ENCODE results near the gene COL15A1. TPM values are rescaled to one million over a fixed set of nuclear protein-coding genes. Genes with fewer than 3 reads are reported as not detected.

Gene COL15A1
- total RNA-seq, 1 donor from 2014 or later = 0.07 TPM

- Mint-ChIP-seq H3K27ac (no peak overlapping the region), H3K4me1 (peaks cover 24% of the 10 kb centered on the region), H3K36me3 (ENCODE audit: low read depth) (no peaks in the 10 kb centered on the region), H3K27me3 (no peaks in the 10 kb centered on the region), H3K9me3 (peaks cover 10% of the 10 kb centered on the region), H3K4me3 (no peak overlapping the region)
- intact Hi-C loops (cut with micrococcal nuclease) = no loop called here
- no peak for TF ChIP-seq CTCF (IDR thresholded peaks at IDR 0.05)
- ChIA-PET CTCF (no interaction called here), POLR2A (interaction anchor here (1.0 to 1.6 kb wide), 2 partner anchors 17 to 64 kb away, joined by 3 to 4 read pairs; partner anchors contain the start of gene TGFBR1)
- DNase-seq (no peak), ATAC-seq (ENCODE audit: low read depth) (no peak)
Observed at GRCh38 chr9:99040251-99040900, 96.7 kb downstream of the COL15A1 start.

GRCh38 chr9:99040911-99041582 lies 97.3 kb downstream of the COL15A1 start:
- H3K27ac Mint-ChIP-seq = no peak overlapping the region

GRCh38 chr9:99041618-99042017 lies 97.9 kb downstream of the COL15A1 start:
- no peak for TF ChIP-seq CTCF (IDR thresholded peaks at IDR 0.05)
- intact Hi-C loops (cut with micrococcal nuclease) = no loop called here
- H3K27ac Mint-ChIP-seq = no peak overlapping the region
- peaks cover 19% of the 10 kb centered on the region for H3K4me1 Mint-ChIP-seq
- no peaks in the 10 kb centered on the region for H3K27me3 Mint-ChIP-seq
- no peaks in the 10 kb centered on the region for H3K36me3 Mint-ChIP-seq (ENCODE audit: low read depth)
- ChIA-PET POLR2A (interaction anchor here (1.0 kb wide), 1 partner anchor 16 kb away, joined by 3 read pairs; no protein-coding TSS in a partner anchor), CTCF (no interaction called here)
- DNase-seq = no peak
- no peak for ATAC-seq (ENCODE audit: low read depth)
- H3K9me3 Mint-ChIP-seq = peaks cover 11% of the 10 kb centered on the region
- H3K4me3 Mint-ChIP-seq = no peak overlapping the region

More at GRCh38 chr9:99040911-99041582, 97.3 kb downstream of the COL15A1 start:
- Mint-ChIP-seq H3K4me1 (peaks cover 19% of the 10 kb centered on the region), H3K4me3 (no peak overlapping the region), H3K9me3 (peaks cover 11% of the 10 kb centered on the region), H3K27me3 (no peaks in the 10 kb centered on the region), H3K36me3 (ENCODE audit: low read depth) (no peaks in the 10 kb centered on the region)
- POLR2A ChIA-PET = interaction anchor here (1.0 kb wide), 1 partner anchor 17 kb away, joined by 3 read pairs; no protein-coding TSS in a partner anchor
- no peak for DNase-seq
- no peak for ATAC-seq (ENCODE audit: low read depth)
- intact Hi-C loops (cut with micrococcal nuclease) = no loop called here
- TF ChIP-seq CTCF (IDR thresholded peaks at IDR 0.05) = no peak
- CTCF ChIA-PET = no interaction called here

GRCh38 chr9:99042620-99043019 lies 98.9 kb downstream of the COL15A1 start:
- ATAC-seq (ENCODE audit: low read depth) (no peak), DNase-seq (no peak)
- POLR2A ChIA-PET = no interaction called here
- TF ChIP-seq CTCF (IDR thresholded peaks at IDR 0.05) = no peak
- Mint-ChIP-seq H3K27me3 (no peaks in the 10 kb centered on the region), H3K27ac (no peak overlapping the region), H3K36me3 (ENCODE audit: low read depth) (no peaks in the 10 kb centered on the region), H3K4me1 (peaks cover 19% of the 10 kb centered on the region), H3K4me3 (no peak overlapping the region), H3K9me3 (peaks cover 11% of the 10 kb centered on the region)
- CTCF ChIA-PET = no interaction called here
- intact Hi-C loops (cut with micrococcal nuclease) = no loop called here

GRCh38 chr9:99044827-99045226 lies 101.1 kb downstream of the COL15A1 start:
- no peak for ATAC-seq (ENCODE audit: low read depth)
- intact Hi-C loops (cut with micrococcal nuclease) = no loop called here
- DNase-seq = no peak
- no peaks in the 10 kb centered on the region for H3K27me3 Mint-ChIP-seq
- CTCF ChIA-PET = no interaction called here
- peaks cover 15% of the 10 kb centered on the region for H3K4me1 Mint-ChIP-seq
- H3K27ac Mint-ChIP-seq = no peak overlapping the region
- H3K4me3 Mint-ChIP-seq = no peak overlapping the region
- H3K9me3 Mint-ChIP-seq = peaks cover 11% of the 10 kb centered on the region
- H3K36me3 Mint-ChIP-seq (ENCODE audit: low read depth) = no peaks in the 10 kb centered on the region
- TF ChIP-seq CTCF (IDR thresholded peaks at IDR 0.05) = no peak
- POLR2A ChIA-PET = no interaction called here

All from activated B cell treated with CpG ODN at 0.5 μM for 24 hours (primary cell).